Right atrium auricular region (tissue), 2 donors: ENCODE data around the gene BEST1. TPM values are rescaled to one million over a fixed set of nuclear protein-coding genes. Genes with fewer than 3 reads are reported as not detected.

Experiments used
- DNase-seq: peaks from one replicate; pipeline ENCODE4 v3.0.0-alpha.2; 2019; ENCODE audit warnings: low spot score
- H3K27ac ChIP-seq, 2 donors: fragments of 200-600 bp; sonication (generic); 1 replicate in 1 of 2; 2 replicates in 1 of 2; pipeline ENCODE4 v1.5.1; 2016 to 2019
- H3K27me3 ChIP-seq, 2 donors: fragments of 200-600 bp; sonication (generic); one replicate each; pipeline versions ENCODE4 v1.5.1 to v1.6.0; 2017 to 2019
- H3K36me3 ChIP-seq: fragments of 200-600 bp; sonication (generic); one replicate; pipeline ENCODE4 v1.5.1; 2016
- H3K4me1 ChIP-seq, 2 donors: fragments of 200-600 bp; sonication (generic); one replicate each; pipeline versions ENCODE4 v1.5.1 to v1.6.0; 2017 to 2019
- H3K4me3 ChIP-seq, 2 donors: fragments of 200-600 bp; sonication (generic); 1 replicate in 1 of 2; 2 replicates in 1 of 2; pipeline ENCODE4 v1.5.1; 2017 to 2019; ENCODE audit warnings: mild to moderate bottlenecking in 1 of 2, moderate library complexity in 1 of 2
- H3K9me3 ChIP-seq, 2 donors: fragments of 200-600 bp; sonication (generic); one replicate each; pipeline ENCODE4 v1.5.1; 2019
- total RNA-seq, 2 donors: library from RNA; depleted of rRNA; stranded (reverse); fragments of >200 nt; gene quantifications; one replicate each; pipeline ENCODE4 v1.1.0, GENCODE V29; 2016
- TF ChIP-seq, protein P1 (sequence below), 2 donors: fragments of 200-600 bp; sonication (generic); IDR thresholded peaks; one replicate each; pipeline ENCODE4 v1.5.1; 2019; ENCODE audit warnings: antibody characterized with exemption in 2 of 2

BEST1 gene
- total RNA-seq, 2 donors from 2014 or later = 1.3 to 4.7 TPM

DNA sequence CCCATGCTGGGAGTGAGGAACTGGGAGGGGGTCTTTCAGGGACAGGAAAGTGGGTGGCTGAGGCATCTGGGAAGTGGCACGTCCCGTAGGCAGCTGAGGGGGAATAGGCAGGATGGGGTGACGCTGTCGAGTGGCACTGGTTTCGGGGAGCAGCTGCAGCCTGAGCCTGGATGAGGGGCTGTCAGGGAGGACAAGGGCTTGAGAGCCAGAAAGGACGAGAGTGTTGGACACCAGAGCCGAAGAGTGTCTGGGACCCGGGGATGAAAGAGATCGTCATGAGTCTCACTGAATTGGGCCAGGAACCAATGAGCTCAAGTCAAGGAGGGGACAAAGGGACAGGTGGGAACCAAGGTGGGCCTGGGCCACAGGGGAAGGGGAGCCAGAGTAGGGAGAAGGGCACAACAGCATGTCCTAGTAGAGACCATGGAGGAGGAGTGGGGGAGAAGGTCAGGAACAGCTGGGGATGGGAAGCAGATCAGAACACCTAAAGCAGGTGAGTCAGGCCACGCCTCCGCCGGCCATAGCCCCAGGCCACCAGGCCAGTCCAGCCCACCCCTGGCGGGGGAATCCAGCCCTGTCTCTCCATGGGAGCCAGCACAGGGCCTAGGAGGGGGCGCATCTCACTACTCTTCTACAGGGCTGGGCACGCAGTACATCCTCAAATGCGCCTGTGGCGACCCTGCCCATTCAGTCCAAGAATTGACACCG lies 37.0 kb upstream of the BEST1 start:
- Histone ChIP-seq H3K4me3 (no peak overlapping the region), H3K27me3 (no peaks in the 10 kb centered on the region), H3K4me1 (peaks cover 0 to 51% of the 10 kb centered on the region in 2 donors), H3K36me3 (no peaks in the 10 kb centered on the region), H3K9me3 (no peaks in the 10 kb centered on the region), H3K27ac (peak overlapping the region in 1 of 2 donors; percentile 40)
- no peak for DNase-seq
- TF ChIP-seq, protein P1, sequence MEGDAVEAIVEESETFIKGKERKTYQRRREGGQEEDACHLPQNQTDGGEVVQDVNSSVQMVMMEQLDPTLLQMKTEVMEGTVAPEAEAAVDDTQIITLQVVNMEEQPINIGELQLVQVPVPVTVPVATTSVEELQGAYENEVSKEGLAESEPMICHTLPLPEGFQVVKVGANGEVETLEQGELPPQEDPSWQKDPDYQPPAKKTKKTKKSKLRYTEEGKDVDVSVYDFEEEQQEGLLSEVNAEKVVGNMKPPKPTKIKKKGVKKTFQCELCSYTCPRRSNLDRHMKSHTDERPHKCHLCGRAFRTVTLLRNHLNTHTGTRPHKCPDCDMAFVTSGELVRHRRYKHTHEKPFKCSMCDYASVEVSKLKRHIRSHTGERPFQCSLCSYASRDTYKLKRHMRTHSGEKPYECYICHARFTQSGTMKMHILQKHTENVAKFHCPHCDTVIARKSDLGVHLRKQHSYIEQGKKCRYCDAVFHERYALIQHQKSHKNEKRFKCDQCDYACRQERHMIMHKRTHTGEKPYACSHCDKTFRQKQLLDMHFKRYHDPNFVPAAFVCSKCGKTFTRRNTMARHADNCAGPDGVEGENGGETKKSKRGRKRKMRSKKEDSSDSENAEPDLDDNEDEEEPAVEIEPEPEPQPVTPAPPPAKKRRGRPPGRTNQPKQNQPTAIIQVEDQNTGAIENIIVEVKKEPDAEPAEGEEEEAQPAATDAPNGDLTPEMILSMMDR (IDR thresholded peaks at IDR 0.05) = no peak

DNA sequence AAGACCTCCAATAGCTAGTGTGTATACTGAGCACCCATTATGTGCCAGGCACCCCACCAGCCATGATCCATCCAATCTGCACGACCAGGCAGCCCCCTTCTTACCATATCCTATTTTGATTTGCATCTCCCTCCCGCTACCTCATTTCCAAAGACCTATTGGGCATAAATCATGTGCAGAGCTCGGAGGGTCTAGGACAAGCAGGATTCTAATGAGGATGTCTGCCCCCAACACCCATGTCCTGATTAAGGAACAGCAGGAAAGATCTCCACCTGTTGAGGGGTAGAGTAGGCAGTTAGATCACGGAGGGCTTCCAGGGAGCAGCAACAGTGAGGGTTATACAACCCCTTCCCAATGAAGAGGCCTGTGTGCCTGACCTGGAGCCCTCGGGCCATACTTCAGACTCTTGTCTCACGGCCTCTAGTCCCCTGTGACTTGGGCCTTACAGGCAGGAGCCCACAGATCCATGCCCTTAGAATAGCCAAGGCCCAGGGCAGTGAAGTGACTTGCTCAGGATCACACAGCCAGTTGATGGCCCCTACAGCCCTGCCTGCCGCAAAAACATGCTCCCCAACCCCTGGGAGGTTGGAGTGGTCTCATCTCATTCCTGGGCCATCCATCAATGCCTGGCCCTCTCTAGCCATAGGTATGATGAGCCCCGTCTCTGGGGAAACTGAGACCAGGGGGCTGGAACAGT lies 36.3 kb upstream of the BEST1 start:
- Histone ChIP-seq H3K4me3 (no peak overlapping the region), H3K4me1 (peaks cover 0 to 50% of the 10 kb centered on the region in 2 donors), H3K27me3 (no peaks in the 10 kb centered on the region), H3K36me3 (no peaks in the 10 kb centered on the region), H3K9me3 (no peaks in the 10 kb centered on the region), H3K27ac (no peak overlapping the region)
- TF ChIP-seq, protein P1 (IDR thresholded peaks at IDR 0.05) = no peak
- DNase-seq = no peak

DNA sequence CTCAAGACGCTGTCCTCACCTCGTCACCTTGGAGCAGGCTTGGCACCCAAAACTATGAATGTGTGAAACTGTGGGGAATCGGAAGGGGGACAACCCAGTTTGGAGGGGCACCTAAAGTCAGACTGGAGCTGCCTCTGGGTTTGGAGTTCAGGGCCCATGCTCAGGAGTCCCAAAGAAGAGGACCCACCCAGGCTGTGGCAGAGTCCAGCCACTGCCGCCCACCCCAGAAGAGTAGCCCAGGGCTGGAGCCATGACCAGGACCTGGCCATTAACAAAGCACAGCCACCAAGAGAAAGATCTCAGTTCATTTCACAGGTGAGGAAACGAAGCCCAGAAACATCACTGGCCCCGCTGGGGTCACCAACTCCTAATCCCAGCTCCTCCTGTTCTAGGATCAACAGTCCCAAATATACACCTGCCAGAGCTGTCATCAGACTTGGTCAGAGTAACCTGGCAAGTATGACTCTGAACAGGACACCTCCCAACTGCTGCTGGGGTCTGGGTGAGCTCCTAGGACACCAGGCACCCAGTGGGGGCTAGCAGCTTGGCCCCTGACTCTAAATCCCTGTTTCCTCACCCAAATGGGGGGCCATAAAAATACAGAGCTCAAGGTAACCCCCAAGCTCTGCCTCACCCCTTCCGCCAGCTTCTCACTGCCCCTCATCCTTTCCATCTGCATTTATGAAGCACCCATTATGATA lies 35.5 kb upstream of the BEST1 start:
- peaks cover 0 to 50% of the 10 kb centered on the region in 2 donors for H3K4me1 ChIP-seq
- H3K9me3 ChIP-seq = no peaks in the 10 kb centered on the region
- no peaks in the 10 kb centered on the region for H3K27me3 ChIP-seq
- H3K36me3 ChIP-seq = no peaks in the 10 kb centered on the region
- DNase-seq = no peak
- no peak overlapping the region for H3K4me3 ChIP-seq
- TF ChIP-seq, protein P1 (IDR thresholded peaks at IDR 0.05) = no peak
- peak overlapping the region in 1 of 2 donors; percentile 80 for H3K27ac ChIP-seq

DNA sequence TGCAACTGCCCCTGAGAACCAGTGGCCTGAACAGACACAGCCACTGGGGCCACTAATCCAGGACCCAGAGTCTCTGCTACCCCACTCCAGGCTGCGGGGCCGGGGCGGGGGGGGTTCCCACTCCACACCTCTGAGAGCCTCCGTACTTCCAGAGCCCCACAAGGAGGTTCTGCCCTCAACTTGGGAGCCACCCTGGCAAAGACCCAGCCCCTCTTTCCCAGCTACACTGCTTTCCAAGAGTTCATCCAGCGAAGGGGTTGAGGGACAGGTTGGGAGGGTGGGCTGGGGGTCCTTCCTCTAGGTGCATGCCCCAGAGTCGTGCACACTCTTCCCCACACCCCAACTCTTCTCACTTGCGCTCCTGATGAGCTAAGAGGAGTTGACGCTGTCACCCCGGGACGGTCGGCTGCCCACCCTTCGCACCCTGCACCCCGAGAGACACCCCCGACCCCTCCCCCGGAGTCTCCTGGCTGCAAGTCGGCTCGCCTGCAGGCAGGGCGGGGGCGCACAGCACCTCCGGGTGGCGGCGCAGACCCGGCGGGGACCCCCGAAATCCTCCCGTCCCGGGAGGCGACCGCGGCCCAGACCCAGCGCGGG lies 33.3 kb upstream of the BEST1 start:
- Histone ChIP-seq H3K36me3 (no peaks in the 10 kb centered on the region), H3K27me3 (no peaks in the 10 kb centered on the region), H3K4me3 (peak overlapping the region; percentile 62 to 72), H3K27ac (peak overlapping the region; percentile 79 to 80), H3K4me1 (peaks cover 0 to 36% of the 10 kb centered on the region in 2 donors), H3K9me3 (no peaks in the 10 kb centered on the region)
- TF ChIP-seq, protein P1 (IDR thresholded peaks at IDR 0.05) = no peak
- DNase-seq = no peak

DNA sequence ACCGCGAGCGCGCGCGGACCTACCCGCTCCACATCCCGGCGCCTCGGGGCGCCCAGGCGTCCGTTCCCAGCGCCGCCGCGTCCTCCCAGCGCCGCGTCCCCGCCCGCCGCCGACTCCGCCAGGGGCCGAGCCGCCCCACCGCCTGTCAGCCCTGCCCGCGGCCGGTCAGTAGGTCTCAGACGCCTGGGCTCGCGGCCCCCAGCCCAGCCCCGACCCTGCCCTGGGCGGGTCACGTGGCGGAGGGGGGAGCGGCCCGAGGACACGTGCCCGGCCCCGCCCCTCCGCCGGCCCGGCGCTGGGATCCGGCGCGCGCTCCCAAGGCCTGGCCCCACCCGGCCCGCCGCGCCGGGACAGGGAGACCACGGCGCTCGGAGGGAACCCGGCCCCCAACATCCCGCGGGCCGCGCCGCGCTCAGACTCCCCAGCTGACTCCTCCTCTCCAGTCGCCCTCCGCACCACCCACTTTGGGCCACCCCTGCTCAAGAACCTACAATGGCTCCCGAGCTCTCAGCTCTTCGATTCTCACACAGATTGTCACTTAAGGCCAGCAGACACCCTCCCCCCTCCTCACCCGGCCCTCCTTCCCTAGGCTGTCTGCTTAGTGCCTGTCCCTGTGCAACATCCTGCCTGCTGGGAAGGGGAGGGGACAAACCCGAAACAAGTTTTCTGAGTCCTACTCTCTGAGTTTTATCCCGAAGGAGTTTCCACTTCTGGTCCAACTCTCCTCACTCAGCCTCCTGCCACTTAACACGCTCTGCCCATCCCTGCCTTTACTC lies 32.6 kb upstream of the BEST1 start, which contains the start of gene RAB3IL1:
RAB3IL1 (minus strand) TSS at position 233 of the 776 bp plus-strand sequence; CDS start at position 34, 199 bp downstream.
- Histone ChIP-seq H3K36me3 (no peaks in the 10 kb centered on the region), H3K4me1 (peaks cover 0 to 37% of the 10 kb centered on the region in 2 donors), H3K4me3 (peak within 1 kb of the TSS; percentile 62 to 72), H3K27ac (peak within 1 kb of the TSS; percentile 79 to 80), H3K27me3 (no peaks in the 10 kb centered on the region), H3K9me3 (no peaks in the 10 kb centered on the region)
- TF ChIP-seq, protein P1 (IDR thresholded peaks at IDR 0.05) = no peak
- no peak for DNase-seq
